Mesendoderm (in vitro differentiated cells): Measurements from ENCODE around the gene PDK2.

Source experiments
- DNase-seq: peaks from one replicate; pipeline ENCODE4 v3.0.0; 2013
- H2AK5ac ChIP-seq: 2 replicates; pipeline ENCODE4 v1.6.1; 2013; ENCODE audit warnings: low read length, inconsistent platforms
- H2BK120ac ChIP-seq: 2 replicates; pipeline ENCODE4 v1.6.1; 2013; ENCODE audit warnings: low read depth, mild to moderate bottlenecking, low read length, moderate library complexity, mixed read lengths
- H2BK15ac ChIP-seq: replicated peaks from 2 replicates; pipeline ENCODE4 v1.6.1; 2013; ENCODE audit warnings: low read depth, mild to moderate bottlenecking, moderate library complexity
- H2BK5ac ChIP-seq: 2 replicates; pipeline ENCODE4 v1.6.1; 2013; ENCODE audit warnings: low read length, inconsistent platforms
- H3K18ac ChIP-seq: 2 replicates; pipeline ENCODE4 v1.6.1; 2013; ENCODE audit warnings: mild to moderate bottlenecking, low read length, mixed read lengths
- H3K23ac ChIP-seq: one replicate; pipeline ENCODE4 v1.6.1; 2013; ENCODE audit warnings: low read length
- H3K27ac ChIP-seq: 2 replicates; pipeline ENCODE4 v1.5.1; 2013; ENCODE audit warnings: low read depth, mild to moderate bottlenecking, inconsistent platforms, low read length, moderate library complexity
- H3K27me3 ChIP-seq: 2 replicates; pipeline ENCODE4 v1.6.1; 2013; ENCODE audit warnings: low read length, control low read depth, mild to moderate bottlenecking, inconsistent platforms; ENCODE audit not compliant: insufficient read depth, poor library complexity
- H3K36me3 ChIP-seq: 2 replicates; pipeline ENCODE4 v1.6.1; 2013; ENCODE audit warnings: low read length, inconsistent platforms; ENCODE audit not compliant: control insufficient read depth, insufficient read depth
- H3K4ac ChIP-seq: one replicate; pipeline ENCODE4 v1.6.1; 2013; ENCODE audit warnings: low read depth, mild to moderate bottlenecking, low read length, moderate library complexity
- H3K4me1 ChIP-seq: 2 replicates; pipeline ENCODE4 v1.6.1; 2013; ENCODE audit warnings: low read depth, low read length, inconsistent platforms; ENCODE audit not compliant: control insufficient read depth
- H3K4me2 ChIP-seq: 2 replicates; pipeline ENCODE4 v1.6.1; 2013; ENCODE audit warnings: low read length
- H3K4me3 ChIP-seq: 2 replicates; pipeline ENCODE4 v1.5.1; 2013; ENCODE audit warnings: mild to moderate bottlenecking, low read length
- H3K56ac ChIP-seq: one replicate; pipeline ENCODE4 v1.6.1; 2013; ENCODE audit warnings: low read length
- H3K79me1 ChIP-seq: 2 replicates; pipeline ENCODE4 v1.6.1; 2013; ENCODE audit warnings: low read length, inconsistent platforms
- H3K79me2 ChIP-seq: 2 replicates; pipeline ENCODE4 v1.6.1; 2013; ENCODE audit warnings: mild to moderate bottlenecking, low read length; ENCODE audit not compliant: control insufficient read depth, insufficient read depth
- H3K9ac ChIP-seq: 2 replicates; pipeline ENCODE4 v1.6.1; 2013; ENCODE audit warnings: low read length, inconsistent platforms
- H4K5ac ChIP-seq: one replicate; pipeline ENCODE4 v1.6.1; 2013; ENCODE audit warnings: low read length
- H4K8ac ChIP-seq: one replicate; pipeline ENCODE4 v1.6.1; 2013; ENCODE audit warnings: low read depth, mild to moderate bottlenecking, control low read depth, low read length, moderate library complexity
- WGBS: extraction: QIAGEN DNeasy Blood & Tissue Kit; methylation state at CpG from one replicate; pipeline ENCODE4 v1.1.7; 2013; ENCODE audit warnings: low lambda C conversion rate, missing lambda C conversion rate; ENCODE audit not compliant: insufficient coverage; ENCODE audit errors: extremely low coverage; 5-methylcytosine and 5-hydroxymethylcytosine counted together

PDK2 gene

GRCh38 chr17:50090971-50091917 lies 3.9 kb upstream of the PDK2 start:
- H3K4ac ChIP-seq = no peak overlapping the region
- H3K4me1 ChIP-seq = no peaks in the 10 kb centered on the region
- H3K9ac ChIP-seq = no peak overlapping the region
- H4K8ac ChIP-seq = no peak overlapping the region
- no peaks in the 10 kb centered on the region for H3K27me3 ChIP-seq
- no peak overlapping the region for H4K5ac ChIP-seq
- DNase-seq = no peak
- no peak overlapping the region for H3K4me3 ChIP-seq
- H3K56ac ChIP-seq = no peak overlapping the region
- no peak overlapping the region for H3K4me2 ChIP-seq
- no peak overlapping the region for H3K18ac ChIP-seq
- no peak overlapping the region for H2AK5ac ChIP-seq
- H2BK5ac ChIP-seq = no peak overlapping the region
- H2BK15ac ChIP-seq = no peak overlapping the region
- no peaks in the 10 kb centered on the region for H3K79me1 ChIP-seq
- no CpG with 5 or more reads among the region's 15 CpGs for WGBS
- no peak overlapping the region for H3K27ac ChIP-seq
- H3K79me2 ChIP-seq = no peaks in the 10 kb centered on the region
- H2BK120ac ChIP-seq = no peak overlapping the region
- H3K36me3 ChIP-seq = no peaks in the 10 kb centered on the region
- H3K23ac ChIP-seq = no peak overlapping the region

DNA sequence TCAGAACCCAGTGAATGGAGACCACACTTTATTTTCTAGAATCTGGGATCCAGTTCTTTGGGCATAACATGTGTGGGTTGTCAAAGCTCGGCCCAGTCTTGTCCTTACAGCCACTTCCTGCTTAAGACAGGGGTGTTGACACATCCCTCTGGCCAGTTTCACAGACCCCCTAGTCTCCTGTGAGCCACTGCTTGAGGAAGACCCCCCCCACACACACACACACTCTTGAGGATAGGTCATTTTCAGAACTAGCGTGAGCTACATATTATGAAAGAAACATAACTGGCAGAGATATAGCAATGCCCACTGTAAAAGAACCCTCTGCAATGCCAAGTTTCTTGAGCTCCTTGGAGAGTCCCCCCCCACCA lies 3.2 kb upstream of the PDK2 start:
- no peak overlapping the region for H3K4me2 ChIP-seq
- no peak overlapping the region for H4K5ac ChIP-seq
- no peak overlapping the region for H3K9ac ChIP-seq
- no peaks in the 10 kb centered on the region for H3K36me3 ChIP-seq
- no peaks in the 10 kb centered on the region for H3K79me2 ChIP-seq
- DNase-seq = no peak
- no peak overlapping the region for H4K8ac ChIP-seq
- H3K4ac ChIP-seq = no peak overlapping the region
- no peak overlapping the region for H3K27ac ChIP-seq
- no CpG with 5 or more reads among the region's 2 CpGs for WGBS
- no peak overlapping the region for H3K4me3 ChIP-seq
- H2AK5ac ChIP-seq = no peak overlapping the region
- H2BK5ac ChIP-seq = no peak overlapping the region
- H3K79me1 ChIP-seq = no peaks in the 10 kb centered on the region
- H3K27me3 ChIP-seq = no peaks in the 10 kb centered on the region
- no peak overlapping the region for H3K23ac ChIP-seq
- no peak overlapping the region for H3K56ac ChIP-seq
- no peak overlapping the region for H2BK15ac ChIP-seq
- no peaks in the 10 kb centered on the region for H3K4me1 ChIP-seq
- H2BK120ac ChIP-seq = no peak overlapping the region
- H3K18ac ChIP-seq = no peak overlapping the region

DNA sequence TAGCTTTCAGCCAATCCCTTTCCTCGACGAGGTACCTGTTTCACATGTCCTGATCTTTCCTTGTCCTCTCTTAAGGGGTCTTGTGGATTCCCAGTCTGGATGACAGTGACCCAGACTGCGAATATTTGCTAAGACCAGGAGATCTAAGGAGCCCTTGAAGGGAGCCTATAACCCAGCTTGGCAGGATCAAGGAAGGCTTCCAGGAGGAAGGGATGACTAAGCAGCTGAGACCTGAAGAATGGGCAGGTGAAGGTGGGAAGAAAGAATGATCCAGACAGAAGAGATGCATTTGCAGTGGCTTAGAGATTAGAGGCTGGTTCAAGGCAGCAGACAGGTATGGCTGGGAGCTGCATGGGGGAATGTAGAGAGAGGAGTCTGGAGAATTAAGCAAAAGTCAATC lies 1.9 kb upstream of the PDK2 start:
- H2BK5ac ChIP-seq = no peak overlapping the region
- no peak overlapping the region for H3K4ac ChIP-seq
- no peak overlapping the region for H4K8ac ChIP-seq
- no peak overlapping the region for H3K9ac ChIP-seq
- no peak overlapping the region for H2BK120ac ChIP-seq
- DNase-seq = no peak
- H2BK15ac ChIP-seq = no peak overlapping the region
- H3K36me3 ChIP-seq = no peaks in the 10 kb centered on the region
- no peak overlapping the region for H2AK5ac ChIP-seq
- no peaks in the 10 kb centered on the region for H3K4me1 ChIP-seq
- no peaks in the 10 kb centered on the region for H3K27me3 ChIP-seq
- H4K5ac ChIP-seq = no peak overlapping the region
- no peaks in the 10 kb centered on the region for H3K79me2 ChIP-seq
- no CpG with 5 or more reads among the region's 3 CpGs for WGBS
- no peak overlapping the region for H3K4me2 ChIP-seq
- no peak overlapping the region for H3K56ac ChIP-seq
- H3K27ac ChIP-seq = no peak overlapping the region
- H3K4me3 ChIP-seq = no peak overlapping the region
- H3K79me1 ChIP-seq = no peaks in the 10 kb centered on the region
- H3K23ac ChIP-seq = no peak overlapping the region
- no peak overlapping the region for H3K18ac ChIP-seq

DNA sequence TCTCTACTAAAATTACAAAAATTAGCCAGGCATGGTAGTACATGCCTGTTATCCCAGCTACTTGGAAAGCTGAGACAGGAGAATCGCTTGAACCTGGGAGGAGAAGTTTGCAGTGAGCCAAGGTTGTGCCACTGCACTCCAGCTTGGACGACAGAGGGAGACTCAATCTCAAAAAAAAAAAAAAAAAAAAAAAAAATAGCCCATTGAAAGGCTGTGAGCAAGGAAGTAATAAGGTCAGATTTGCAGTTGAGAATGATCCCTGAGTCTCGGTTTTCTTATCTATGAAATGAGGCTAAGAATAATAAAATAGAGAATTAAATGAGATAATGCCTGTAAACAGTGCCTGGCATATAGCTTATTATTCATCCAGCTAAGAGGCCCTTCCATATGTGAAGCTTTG lies 1.3 kb upstream of the PDK2 start:
- Histone ChIP-seq H3K4me1 (no peaks in the 10 kb centered on the region), H2AK5ac (no peak overlapping the region), H3K23ac (no peak overlapping the region), H3K79me2 (no peaks in the 10 kb centered on the region), H4K5ac (no peak overlapping the region), H3K79me1 (no peaks in the 10 kb centered on the region), H2BK120ac (no peak overlapping the region), H3K4ac (no peak overlapping the region), H3K27me3 (no peaks in the 10 kb centered on the region), H4K8ac (no peak overlapping the region), H3K4me2 (no peak overlapping the region), H2BK15ac (no peak overlapping the region), H3K9ac (no peak overlapping the region), H3K56ac (no peak overlapping the region), H3K18ac (no peak overlapping the region), H3K36me3 (no peaks in the 10 kb centered on the region), H2BK5ac (no peak overlapping the region), H3K4me3 (no peak overlapping the region), H3K27ac (no peak overlapping the region)
- WGBS = no CpG with 5 or more reads among the region's 3 CpGs
- DNase-seq = no peak

- no peak overlapping the region for H2AK5ac ChIP-seq
- H2BK5ac ChIP-seq = no peak overlapping the region
- H3K79me2 ChIP-seq = no peaks in the 10 kb centered on the region
- no peaks in the 10 kb centered on the region for H3K4me1 ChIP-seq
- H2BK120ac ChIP-seq = no peak overlapping the region
- H3K56ac ChIP-seq = no peak overlapping the region
- H3K4me3 ChIP-seq = no peak overlapping the region
- H4K8ac ChIP-seq = no peak overlapping the region
- peak; percentile 92 for DNase-seq
- no peaks in the 10 kb centered on the region for H3K79me1 ChIP-seq
- no peak overlapping the region for H3K4ac ChIP-seq
- H3K36me3 ChIP-seq = no peaks in the 10 kb centered on the region
- H3K27ac ChIP-seq = no peak overlapping the region
- no peaks in the 10 kb centered on the region for H3K27me3 ChIP-seq
- no peak overlapping the region for H3K18ac ChIP-seq
- H3K4me2 ChIP-seq = peak overlapping the region; percentile 60
- H2BK15ac ChIP-seq = no peak overlapping the region
- no CpG with 5 or more reads among the region's 21 CpGs for WGBS
- no peak overlapping the region for H4K5ac ChIP-seq
- H3K23ac ChIP-seq = no peak overlapping the region
- peak overlapping the region; percentile 23 for H3K9ac ChIP-seq
These were observed 853 bp upstream of the PDK2 start for GRCh38 chr17:50094243-50094752.
